ENCODE results near the gene DACH2.

DNA sequence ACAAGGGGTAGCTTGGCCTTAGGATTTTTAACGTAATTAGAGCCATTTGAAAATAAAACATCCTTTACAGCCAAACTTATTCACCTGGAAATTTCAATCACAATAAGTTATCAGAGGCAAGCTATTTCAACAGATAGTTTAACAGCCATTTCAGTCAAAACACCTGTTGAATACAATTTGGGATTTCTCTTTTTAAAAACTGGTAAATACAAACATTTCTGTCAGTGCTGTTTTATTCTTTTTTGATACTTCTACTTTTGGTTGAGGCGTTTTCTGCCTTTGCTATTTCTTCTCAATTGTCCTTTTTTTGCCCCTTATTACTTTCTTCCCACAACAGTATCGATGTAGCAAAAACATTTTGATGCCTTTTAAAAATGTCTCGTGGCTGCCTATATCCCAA, 2.1 kb upstream of the DACH2 start:
- TF ChIP-seq BHLHE40 (IDR thresholded peaks at IDR 0.05; ENCODE audit: borderline replicate concordance) (no peak), FOXK2 (IDR thresholded peaks at IDR 0.05) (no peak), HDGF (IDR thresholded peaks at IDR 0.05; ENCODE audit: borderline replicate concordance) (no peak), ZNF384 (IDR thresholded peaks at IDR 0.05) (no peak), FOXM1 (IDR thresholded peaks at IDR 0.05; ENCODE audit: borderline replicate concordance) (no peak), SP1 (IDR thresholded peaks at IDR 0.05) (no peak), SUZ12 (IDR thresholded peaks at IDR 0.05) (no peak), FOXA1 (IDR thresholded peaks at IDR 0.05) (no peak), ARNT (IDR thresholded peaks at IDR 0.05) (no peak), ELF4 (IDR thresholded peaks at IDR 0.05) (no peak), NFRKB (IDR thresholded peaks at IDR 0.05) (no peak), L3MBTL2 (conservative IDR thresholded peaks at IDR 0.05) (no peak), LEF1 (IDR thresholded peaks at IDR 0.05; ENCODE audit: borderline replicate concordance) (no peak)
- TF ChIP-seq, protein P1, sequence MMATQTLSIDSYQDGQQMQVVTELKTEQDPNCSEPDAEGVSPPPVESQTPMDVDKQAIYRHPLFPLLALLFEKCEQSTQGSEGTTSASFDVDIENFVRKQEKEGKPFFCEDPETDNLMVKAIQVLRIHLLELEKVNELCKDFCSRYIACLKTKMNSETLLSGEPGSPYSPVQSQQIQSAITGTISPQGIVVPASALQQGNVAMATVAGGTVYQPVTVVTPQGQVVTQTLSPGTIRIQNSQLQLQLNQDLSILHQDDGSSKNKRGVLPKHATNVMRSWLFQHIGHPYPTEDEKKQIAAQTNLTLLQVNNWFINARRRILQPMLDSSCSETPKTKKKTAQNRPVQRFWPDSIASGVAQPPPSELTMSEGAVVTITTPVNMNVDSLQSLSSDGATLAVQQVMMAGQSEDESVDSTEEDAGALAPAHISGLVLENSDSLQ (IDR thresholded peaks at IDR 0.05), result no peak

Data from HEK293T (cell line).